H1 (cell line): ENCODE data around the gene TUBGCP6. TPM values are rescaled to one million over a fixed set of nuclear protein-coding genes. Genes with fewer than 3 reads are reported as not detected.

Experiments
- CTCF ChIA-PET: fragments of 300-600 bp; sonication (Branson Sonifier 250); formaldehyde crosslinking; loops from one replicate; lab custom pipeline; 2021; ENCODE audit not compliant: partially characterized antibody; lab: Charles Lee
- POLR2A ChIA-PET: fragments of 300-600 bp; sonication (Branson Sonifier 250); formaldehyde crosslinking; loops from one replicate; lab custom pipeline; 2021; ENCODE audit warnings: inconsistent platforms; ENCODE audit not compliant: partially characterized antibody; lab: Charles Lee
- DNase-seq, 2 experiments: peaks; one replicate each; pipeline versions ENCODE4 v3.0.0 to v3.0.0-alpha.2; 2010 to 2022; ENCODE audit warnings: low spot score in 2 of 2, low read depth in 1 of 2, mixed read lengths in 1 of 2
- FAIRE-seq: peaks from 2 replicates; lab custom pipeline; 2011; peaks lifted over from hg19 to GRCh38; lab: Jason Lieb, UNC
- H2AFZ ChIP-seq: 2 replicates; pipeline ENCODE4 v1.8.1; 2012; ENCODE audit warnings: low read length, inconsistent platforms
- H2AK5ac ChIP-seq: 2 replicates; pipeline ENCODE4 v1.6.1; 2013; ENCODE audit warnings: low read depth, low read length
- H2BK120ac ChIP-seq: replicated peaks from 2 replicates; pipeline ENCODE3; 2013; ENCODE audit warnings: low read depth, low read length, inconsistent platforms
- H2BK12ac ChIP-seq: 2 replicates; pipeline ENCODE4 v1.6.1; 2013; ENCODE audit warnings: low read depth, low read length
- H2BK15ac ChIP-seq: 2 replicates; pipeline ENCODE4 v1.6.1; 2013; ENCODE audit warnings: low read length
- H2BK20ac ChIP-seq: 2 replicates; pipeline ENCODE4 v1.6.1; 2013; ENCODE audit warnings: low read length
- H2BK5ac ChIP-seq: 2 replicates; pipeline ENCODE4 v1.6.1; 2013; ENCODE audit warnings: low read depth, low read length
- H3K14ac ChIP-seq: 2 replicates; pipeline ENCODE4 v1.6.1; 2013; ENCODE audit warnings: inconsistent platforms; ENCODE audit not compliant: insufficient read length
- H3K18ac ChIP-seq: 2 replicates; pipeline ENCODE4 v1.6.1; 2013; ENCODE audit warnings: low read length; ENCODE audit errors: extremely low read depth
- H3K23ac ChIP-seq: 2 replicates; pipeline ENCODE4 v1.6.1; 2013; ENCODE audit warnings: inconsistent platforms; ENCODE audit not compliant: insufficient read length
- H3K23me2 ChIP-seq: 2 replicates; pipeline ENCODE4 v1.6.1; 2013; ENCODE audit warnings: low read depth, low read length
- H3K27ac ChIP-seq: 2 replicates; pipeline ENCODE4 v1.6.1; 2011; ENCODE audit warnings: low read depth, low read length, inconsistent platforms
- H3K27me3 ChIP-seq, 4 experiments: replicated peaks in 1 of 4; 1 replicate in 1 of 4; 2 replicates in 3 of 4; pipeline versions ENCODE4 v1.6.1 to v1.8.1; 2011 to 2013; ENCODE audit warnings: low read length in 3 of 4, mild to moderate bottlenecking in 3 of 4, inconsistent platforms in 2 of 4, mixed read lengths in 2 of 4, moderate library complexity in 1 of 4; ENCODE audit not compliant: control insufficient read depth in 3 of 4, insufficient read depth in 3 of 4; ENCODE audit errors: extremely low read depth in 1 of 4
- H3K36me3 ChIP-seq, 4 experiments: 2 replicates each; pipeline versions ENCODE4 v1.6.1 to v1.8.1; 2011 to 2013; ENCODE audit warnings: mild to moderate bottlenecking in 4 of 4, low read length in 3 of 4, moderate library complexity in 2 of 4, control low read depth in 1 of 4, inconsistent platforms in 1 of 4; ENCODE audit not compliant: insufficient read depth in 4 of 4, control insufficient read depth in 2 of 4
- H3K4ac ChIP-seq: replicated peaks from 2 replicates; pipeline ENCODE3; 2013; ENCODE audit warnings: low read length, low read depth, mixed read lengths, inconsistent platforms; ENCODE audit not compliant: insufficient read length
- H3K4me1 ChIP-seq, 4 experiments: replicated peaks in 1 of 4; 1 replicate in 1 of 4; 2 replicates in 3 of 4; pipeline versions ENCODE4 v1.6.1 to v1.8.1; 2011 to 2013; ENCODE audit warnings: low read length in 3 of 4, inconsistent platforms in 2 of 4, mixed read lengths in 1 of 4; ENCODE audit not compliant: insufficient read depth in 4 of 4, control insufficient read depth in 3 of 4
- H3K4me2 ChIP-seq, 2 experiments: 2 replicates each; pipeline versions ENCODE4 v1.6.1 to v1.8.1; 2011 to 2013; ENCODE audit warnings: low read depth in 2 of 2, low read length in 2 of 2, control low read depth in 1 of 2, inconsistent platforms in 1 of 2, mild to moderate bottlenecking in 1 of 2; ENCODE audit not compliant: insufficient read depth in 1 of 2
- H3K4me3 ChIP-seq, 4 experiments: fragments of 200-600, 300-600 bp in 1 of 4; sonication (generic), shearing (Covaris generic), sonication (Bioruptor Twin) in 1 of 4; 2 replicates each; pipeline versions ENCODE4 v1.5.1 to v1.8.1; 2011 to 2016; ENCODE audit warnings: low read length in 4 of 4, low read depth in 3 of 4, control low read depth in 2 of 4, inconsistent platforms in 2 of 4, mild to moderate bottlenecking in 2 of 4, mixed read lengths in 1 of 4, moderate library complexity in 1 of 4; ENCODE audit not compliant: insufficient read depth in 2 of 4; ENCODE audit errors: extremely low read depth in 1 of 4
- H3K56ac ChIP-seq: replicated peaks from 2 replicates; pipeline ENCODE3; 2013; ENCODE audit warnings: low read depth, mild to moderate bottlenecking, mixed read lengths, low read length, inconsistent platforms; ENCODE audit not compliant: insufficient read length
- H3K79me1 ChIP-seq: 2 replicates; pipeline ENCODE4 v1.6.1; 2013; ENCODE audit warnings: low read depth, low read length, control low read depth
- H3K79me2 ChIP-seq, 2 experiments: 2 replicates each; pipeline versions ENCODE4 v1.6.1 to v1.8.1; 2012 to 2013; ENCODE audit warnings: low read length in 2 of 2, mild to moderate bottlenecking in 2 of 2, inconsistent platforms in 1 of 2; ENCODE audit not compliant: insufficient read depth in 2 of 2, control insufficient read depth in 1 of 2
- H3K9ac ChIP-seq, 4 experiments: replicated peaks in 1 of 4; 1 replicate in 1 of 4; 2 replicates in 3 of 4; pipeline versions ENCODE4 v1.6.1 to v1.8.1; 2011 to 2013; ENCODE audit warnings: low read depth in 3 of 4, low read length in 3 of 4, control low read depth in 2 of 4, mild to moderate bottlenecking in 2 of 4, moderate library complexity in 2 of 4, inconsistent platforms in 1 of 4; ENCODE audit errors: extremely low read depth in 1 of 4
- H3K9me3 ChIP-seq, 2 experiments: 2 replicates each; pipeline versions ENCODE4 v1.6.1 to v1.8.1; 2012 to 2013; ENCODE audit warnings: mild to moderate bottlenecking in 2 of 2, moderate library complexity in 2 of 2, control low read depth in 1 of 2, inconsistent platforms in 1 of 2, low read depth in 1 of 2, low read length in 1 of 2, mixed read lengths in 1 of 2; ENCODE audit not compliant: insufficient read depth in 2 of 2
- H4K20me1 ChIP-seq, 2 experiments: replicated peaks in 1 of 2; 2 replicates each; pipeline versions ENCODE3 to v1.8.1; 2011 to 2013; ENCODE audit warnings: inconsistent platforms in 2 of 2, low read length in 2 of 2, mild to moderate bottlenecking in 1 of 2; ENCODE audit not compliant: insufficient read depth in 2 of 2, control insufficient read depth in 1 of 2
- H4K5ac ChIP-seq: 2 replicates; pipeline ENCODE4 v1.6.1; 2013; ENCODE audit warnings: low read length, low read depth, mixed read lengths, inconsistent platforms; ENCODE audit not compliant: insufficient read length
- H4K8ac ChIP-seq: 2 replicates; pipeline ENCODE4 v1.8.0; 2013; ENCODE audit warnings: mild to moderate bottlenecking, moderate library complexity, low read length, inconsistent platforms; ENCODE audit not compliant: insufficient read depth; ENCODE audit errors: extremely low read depth
- H4K91ac ChIP-seq: replicated peaks from 2 replicates; pipeline ENCODE3; 2013; ENCODE audit warnings: low read length, mixed read lengths, inconsistent platforms; ENCODE audit not compliant: insufficient read length
- GABPA ChIP-seq: IDR thresholded peaks from 2 replicates; pipeline ENCODE4 v1.6.1; 2011; ENCODE audit warnings: mild to moderate bottlenecking, low read length, moderate library complexity, borderline replicate concordance; ENCODE audit not compliant: insufficient read depth
- POU5F1 ChIP-seq: IDR thresholded peaks from 2 replicates; pipeline ENCODE4 v1.6.1; 2011; ENCODE audit warnings: low read depth, mild to moderate bottlenecking, low read length, moderate library complexity
- SIN3A ChIP-seq, 2 experiments: IDR thresholded peaks in 1 of 2; conservative IDR thresholded peaks in 1 of 2; 2 replicates each; pipeline ENCODE4 v1.6.1; 2011 to 2012; ENCODE audit warnings: low read length in 2 of 2, improper control_type of control experiment in 1 of 2, low read depth in 1 of 2, mild to moderate bottlenecking in 1 of 2
- WGBS, 2 experiments: shearing (Covaris generic) in 1 of 2; methylation state at CpG; one replicate each; pipeline versions ENCODE4 v1.1.6 to v1.1.7; 2013 to 2015; ENCODE audit warnings: low lambda C conversion rate in 2 of 2, mixed read lengths in 2 of 2, inconsistent platforms in 1 of 2, low coverage in 1 of 2, missing lambda C conversion rate in 1 of 2; ENCODE audit not compliant: insufficient replicate concordance in 2 of 2, insufficient coverage in 1 of 2, insufficient read length in 1 of 2; ENCODE audit errors: extremely low coverage in 1 of 2, missing lambda C conversion rate in 1 of 2; 5-methylcytosine and 5-hydroxymethylcytosine counted together
- polyA plus RNA-seq, 7 experiments: library from polyadenylated mRNA; depleted of rRNA in 3 of 7; stranded (reverse) in 5 of 7; unstranded in 2 of 7; fragments of >200 nt in 5 of 7; fragments of 200-250 nt in 2 of 7; gene quantifications; 1 replicate in 5 of 7; 2 replicates in 1 of 7; 4 replicates in 1 of 7; pipeline versions ENCODE4 v1.2.1 to v1.2.3, GENCODE V29; 2011 to 2013; ENCODE audit warnings: missing spikeins in 2 of 7, mixed read lengths in 2 of 7
- total RNA-seq: library from RNA; stranded (reverse); fragmentation: NEBNext Ultra II Directional; extraction: Animal tissue kit (Norgen Biotek cat#: 25700); gene quantifications from 2 replicates; pipeline ENCODE4 v1.2.1, GENCODE V29; 2021
- TF ChIP-seq, protein P1 (sequence below): IDR thresholded peaks from 2 replicates; pipeline ENCODE4 v1.6.1; 2011; ENCODE audit warnings: low read length, improper control_type of control experiment
- TF ChIP-seq, protein P2 (sequence below), 3 experiments: IDR thresholded peaks; 1 replicate in 2 of 3; 2 replicates in 1 of 3; pipeline versions ENCODE4 v1.5.1 to v1.6.1; 2011; ENCODE audit warnings: low read length in 3 of 3, mild to moderate bottlenecking in 3 of 3, inconsistent platforms in 2 of 3, low read depth in 1 of 3, moderate library complexity in 1 of 3; ENCODE audit not compliant: insufficient read depth in 1 of 3; ENCODE audit errors: control extremely low read depth in 1 of 3

The TUBGCP6 gene
- total and polyA plus RNA-seq, 2 of the 8 experiments (the other 6 are each of a cell fraction or from before 2014, with no cell fraction given) = 24.2 to 24.7 TPM

DNA sequence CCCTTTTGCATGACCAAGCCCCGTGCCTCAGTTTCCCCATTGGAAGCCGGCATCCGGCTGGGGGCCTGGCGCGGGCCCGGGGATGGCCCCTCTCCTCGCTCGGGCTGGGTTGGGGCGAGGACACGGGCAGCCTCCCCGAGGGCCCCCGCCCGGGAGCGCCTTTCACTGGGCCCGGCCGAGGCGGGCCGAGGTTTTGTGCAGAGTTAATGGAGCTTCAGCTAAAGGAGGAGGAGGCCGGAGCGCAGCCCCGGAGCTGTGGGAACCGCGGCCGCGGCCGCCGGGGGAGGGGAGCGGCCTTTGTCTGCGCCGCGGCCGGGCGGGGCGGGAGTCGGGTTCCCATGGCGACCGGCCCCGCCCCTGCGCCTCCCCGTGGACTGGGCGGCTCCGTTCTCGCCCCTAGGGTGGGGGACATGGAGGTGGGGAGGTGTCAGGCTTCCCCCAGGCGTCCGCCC is 26.7 kb upstream of the TUBGCP6 start:
- peaks cover 11% of the 10 kb centered on the region; the same call in 1 of the 2 replicates for H3K23me2 ChIP-seq
- CTCF ChIA-PET = interaction anchor here (0.7 to 6.0 kb wide), 6 partner anchors 19 to 70 kb away, joined by 3 to 39 read pairs (median 5); no protein-coding TSS in a partner anchor
- no peaks in the 10 kb centered on the region for H3K79me2 ChIP-seq
- H4K8ac ChIP-seq = no peak overlapping the region
- H2BK120ac ChIP-seq = no peak overlapping the region
- H2BK5ac ChIP-seq = no peak overlapping the region
- H2AK5ac ChIP-seq = no peak overlapping the region
- H2BK15ac ChIP-seq = no peak overlapping the region
- peak overlapping the region; percentile 59 to 79 for H3K4me2 ChIP-seq
- H4K5ac ChIP-seq = no peak overlapping the region
- no peak overlapping the region for H3K14ac ChIP-seq
- peaks cover 2 to 14% (median 9%) of the 10 kb centered on the region in 4 experiments; a peak in 6 of 7 replicates for H3K4me1 ChIP-seq
- H3K18ac ChIP-seq = no peak overlapping the region
- H3K27me3 ChIP-seq = peaks cover 24 to 46% (median 39%) of the 10 kb centered on the region in 4 experiments; a peak in 6 of 7 replicates
- no peaks in the 10 kb centered on the region for H3K79me1 ChIP-seq
- 4% methylated on average over 28 of the region's 45 CpGs; no CpG with 5 or more reads in 1 of the 2 experiments for WGBS, 2 experiments
- no peak overlapping the region for H3K23ac ChIP-seq
- no peak overlapping the region for H3K9ac ChIP-seq
- peaks cover 4 to 17% (median 12%) of the 10 kb centered on the region in 4 experiments; a peak in 5 of 8 replicates for H3K36me3 ChIP-seq
- peaks cover 6 to 9% of the 10 kb centered on the region in 2 experiments for H4K20me1 ChIP-seq
- H3K4ac ChIP-seq = no peak overlapping the region
- H2AFZ ChIP-seq = no peak overlapping the region
- H3K4me3 ChIP-seq = peak overlapping the region in 3 of 4 experiments; percentile 9 to 55 (median 23); a peak in 5 of 8 replicates
- POLR2A ChIA-PET = interaction anchor here (0.9 to 3.2 kb wide), 6 partner anchors 11 to 70 kb away, joined by 3 to 12 read pairs (median 4); partner anchors contain the start of gene MAPK12
- peaks cover 6 to 23% of the 10 kb centered on the region in 2 experiments; a peak in 3 of 4 replicates for H3K9me3 ChIP-seq
- no peak overlapping the region for H2BK20ac ChIP-seq
- H2BK12ac ChIP-seq = no peak overlapping the region
- H4K91ac ChIP-seq = no peak overlapping the region
- no peak overlapping the region for H3K27ac ChIP-seq
- FAIRE-seq (no peak), DNase-seq (peak in 1 of 2 experiments; percentile 88)
- TF ChIP-seq GABPA (no peak), POU5F1 (no peak), SIN3A (conservative IDR thresholded peaks at IDR 0.05 in 1 of 2, IDR thresholded peaks at IDR 0.05 in 1 of 2; ENCODE audit: low read depth in 1 of 2, low read length in 2 of 2) (peak in 1 of 2 experiments; percentile 59; a peak in 1 of 4 replicates)
- TF ChIP-seq, protein P1, sequence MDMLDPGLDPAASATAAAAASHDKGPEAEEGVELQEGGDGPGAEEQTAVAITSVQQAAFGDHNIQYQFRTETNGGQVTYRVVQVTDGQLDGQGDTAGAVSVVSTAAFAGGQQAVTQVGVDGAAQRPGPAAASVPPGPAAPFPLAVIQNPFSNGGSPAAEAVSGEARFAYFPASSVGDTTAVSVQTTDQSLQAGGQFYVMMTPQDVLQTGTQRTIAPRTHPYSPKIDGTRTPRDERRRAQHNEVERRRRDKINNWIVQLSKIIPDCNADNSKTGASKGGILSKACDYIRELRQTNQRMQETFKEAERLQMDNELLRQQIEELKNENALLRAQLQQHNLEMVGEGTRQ = no peak
- TF ChIP-seq, protein P2, sequence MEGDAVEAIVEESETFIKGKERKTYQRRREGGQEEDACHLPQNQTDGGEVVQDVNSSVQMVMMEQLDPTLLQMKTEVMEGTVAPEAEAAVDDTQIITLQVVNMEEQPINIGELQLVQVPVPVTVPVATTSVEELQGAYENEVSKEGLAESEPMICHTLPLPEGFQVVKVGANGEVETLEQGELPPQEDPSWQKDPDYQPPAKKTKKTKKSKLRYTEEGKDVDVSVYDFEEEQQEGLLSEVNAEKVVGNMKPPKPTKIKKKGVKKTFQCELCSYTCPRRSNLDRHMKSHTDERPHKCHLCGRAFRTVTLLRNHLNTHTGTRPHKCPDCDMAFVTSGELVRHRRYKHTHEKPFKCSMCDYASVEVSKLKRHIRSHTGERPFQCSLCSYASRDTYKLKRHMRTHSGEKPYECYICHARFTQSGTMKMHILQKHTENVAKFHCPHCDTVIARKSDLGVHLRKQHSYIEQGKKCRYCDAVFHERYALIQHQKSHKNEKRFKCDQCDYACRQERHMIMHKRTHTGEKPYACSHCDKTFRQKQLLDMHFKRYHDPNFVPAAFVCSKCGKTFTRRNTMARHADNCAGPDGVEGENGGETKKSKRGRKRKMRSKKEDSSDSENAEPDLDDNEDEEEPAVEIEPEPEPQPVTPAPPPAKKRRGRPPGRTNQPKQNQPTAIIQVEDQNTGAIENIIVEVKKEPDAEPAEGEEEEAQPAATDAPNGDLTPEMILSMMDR (IDR thresholded peaks at IDR 0.05; ENCODE audit: control extremely low read depth in 1 of 3, insufficient read depth in 1 of 3, low read depth in 1 of 3, low read length in 3 of 3) = peak in 1 of 3 experiments; percentile 9; a peak in 1 of 4 replicates
- no peak overlapping the region for H3K56ac ChIP-seq
